Stimulated activated CD4-positive, alpha-beta T cell treated with anti-CD3 and anti-CD28 coated beads, TNF-alpha, amount 100 ng/mL, for 1 hour (primary cell): ENCODE measurements around the gene FOXL3.
A peak's percentile ranks its signal among the peaks of the same experiment; 100 is the strongest.

Source experiments
- DNase-seq, 3 donors: peaks; one replicate each; pipeline ENCODE4 v3.0.0-alpha.2; 2020; ENCODE audit warnings: low read depth in 3 of 3, low spot score in 1 of 3

The FOXL3 gene

DNA sequence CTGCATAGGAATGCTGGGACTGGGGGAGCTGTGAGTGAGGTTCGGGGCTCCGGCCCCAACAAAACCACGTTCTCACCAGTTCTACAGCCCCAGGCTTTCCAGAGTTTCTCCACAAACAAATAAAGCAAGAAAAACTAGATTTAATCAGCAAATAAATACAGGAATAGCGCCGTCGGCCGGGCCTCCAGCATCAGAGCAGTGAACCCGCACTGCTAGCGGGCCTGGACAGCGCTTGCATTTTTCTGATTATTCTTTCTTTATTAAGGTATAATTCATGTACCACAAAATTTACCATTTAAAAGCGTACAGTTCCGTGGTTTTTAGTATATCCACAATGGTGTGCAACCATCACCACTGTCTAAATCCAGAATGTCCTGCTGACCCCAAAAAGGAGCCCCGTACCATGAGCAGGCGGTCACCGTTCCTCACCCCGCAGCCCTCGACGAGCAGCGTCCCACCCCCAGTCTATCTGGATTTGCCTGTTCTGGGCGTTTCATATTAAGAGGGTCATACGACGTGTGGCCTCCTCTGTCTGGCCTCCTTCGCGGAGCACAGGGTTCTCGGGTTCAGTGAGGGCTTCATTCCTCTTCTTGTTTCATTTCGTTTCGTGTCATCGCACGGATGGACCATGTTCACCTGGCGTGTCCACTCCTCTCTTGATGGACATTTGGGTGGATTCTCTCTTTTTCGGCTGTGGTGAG is 35.5 kb upstream of the FOXL3 start:
- no peak for DNase-seq

DNA sequence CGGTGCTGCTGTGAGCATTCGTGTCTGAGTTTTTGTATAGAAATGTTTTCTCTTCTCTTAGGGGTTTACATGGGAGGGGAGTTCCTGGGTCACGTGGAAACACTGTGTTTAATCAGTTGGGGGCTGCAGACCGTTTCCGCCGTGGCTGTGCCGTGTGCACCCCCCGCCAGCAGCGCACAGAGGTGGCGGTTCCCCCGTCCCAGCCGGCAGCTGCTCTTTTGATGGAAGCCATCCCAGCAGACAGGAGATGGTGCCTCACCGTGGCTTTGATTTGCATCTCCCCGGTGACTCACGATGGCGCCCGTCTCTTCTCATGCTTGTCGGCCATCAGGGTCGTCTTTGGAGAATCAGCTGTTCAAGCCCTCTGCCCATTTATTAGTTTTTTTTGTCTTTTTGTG is 34.9 kb upstream of the FOXL3 start:
- DNase-seq: no peak

DNA sequence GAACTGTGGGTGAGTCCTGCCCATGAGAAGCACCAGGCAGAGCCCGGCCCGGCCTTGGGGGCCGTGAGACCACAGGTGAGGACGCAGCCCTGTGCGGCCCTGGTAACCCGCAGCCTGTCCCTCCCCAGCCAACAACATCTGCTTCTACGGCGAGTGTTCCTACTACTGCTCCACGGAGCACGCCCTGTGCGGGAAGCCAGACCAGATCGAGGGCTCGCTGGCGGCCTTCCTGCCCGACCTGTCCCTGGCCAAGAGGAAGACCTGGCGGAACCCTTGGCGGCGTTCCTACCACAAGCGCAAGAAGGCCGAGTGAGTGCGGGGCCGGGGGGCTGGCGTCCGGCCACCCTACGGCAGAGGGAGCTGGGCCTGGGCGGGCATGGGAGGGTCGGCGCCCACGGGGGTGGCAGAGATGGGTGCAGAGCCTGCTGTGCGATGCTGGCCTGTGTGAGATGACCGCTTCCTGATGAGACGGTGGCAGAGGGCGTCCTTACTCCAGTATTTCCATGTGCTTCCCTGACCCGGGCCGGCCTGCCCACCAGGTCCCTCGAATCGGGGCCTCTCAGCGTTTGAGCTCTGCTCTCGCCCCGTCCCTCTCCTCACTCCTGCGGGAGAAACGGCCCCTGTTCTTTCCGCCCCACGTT is 34.1 kb upstream of the FOXL3 start:
- no peak for DNase-seq

DNA sequence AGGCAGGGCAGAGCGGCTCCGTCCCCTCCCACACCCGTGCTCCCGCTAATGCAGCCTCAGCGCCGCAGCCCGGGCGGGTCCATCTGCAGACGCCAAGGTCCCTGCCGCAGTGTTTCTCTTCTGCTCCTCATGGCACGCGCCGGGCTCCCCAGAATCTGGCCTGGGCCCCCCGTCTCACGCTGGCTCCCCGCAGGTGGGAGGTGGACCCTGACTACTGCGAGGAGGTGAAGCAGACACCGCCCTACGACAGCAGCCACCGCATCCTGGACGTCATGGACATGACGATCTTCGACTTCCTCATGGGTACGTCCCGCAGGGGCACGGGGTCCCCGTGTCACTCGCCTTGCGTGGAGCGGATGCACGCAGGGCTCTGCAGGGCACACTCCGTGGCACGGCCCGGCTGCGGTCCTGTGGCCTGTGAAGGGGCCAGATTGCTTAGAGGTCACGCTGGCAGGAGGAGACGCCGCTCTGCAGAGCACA is 33.5 kb upstream of the FOXL3 start:
- no peak for DNase-seq

DNA sequence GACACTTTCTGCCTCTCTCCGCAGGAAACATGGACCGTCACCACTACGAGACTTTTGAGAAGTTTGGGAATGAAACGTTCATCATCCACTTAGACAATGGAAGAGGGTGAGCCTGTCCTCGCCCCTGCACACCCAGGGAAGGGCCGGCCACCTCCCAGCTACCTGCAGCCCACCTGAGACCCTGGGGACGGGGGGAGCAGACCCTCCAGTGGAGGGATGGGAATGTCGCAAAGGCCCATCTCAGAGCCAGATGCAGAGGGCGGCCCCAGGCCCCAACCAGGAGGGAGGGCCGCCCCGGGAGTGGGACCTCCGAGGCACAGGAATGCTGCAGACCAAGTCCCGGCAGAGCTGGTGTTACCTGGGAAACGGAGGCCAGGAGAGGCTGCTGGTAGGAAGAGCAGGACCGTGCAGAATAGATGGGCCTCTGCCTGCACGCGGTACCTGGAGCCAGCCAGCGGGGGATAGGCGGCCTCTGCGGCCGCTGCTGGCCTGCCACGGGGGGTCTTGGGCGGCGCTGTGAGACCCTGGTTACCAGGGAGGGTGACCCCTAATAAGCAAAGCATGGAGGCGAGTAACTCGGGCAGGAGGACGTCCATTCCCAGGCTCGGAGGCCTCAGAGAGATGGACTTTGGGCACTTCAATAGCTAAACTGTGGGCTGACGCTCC is 32.9 kb upstream of the FOXL3 start:
- no peak for DNase-seq

DNA sequence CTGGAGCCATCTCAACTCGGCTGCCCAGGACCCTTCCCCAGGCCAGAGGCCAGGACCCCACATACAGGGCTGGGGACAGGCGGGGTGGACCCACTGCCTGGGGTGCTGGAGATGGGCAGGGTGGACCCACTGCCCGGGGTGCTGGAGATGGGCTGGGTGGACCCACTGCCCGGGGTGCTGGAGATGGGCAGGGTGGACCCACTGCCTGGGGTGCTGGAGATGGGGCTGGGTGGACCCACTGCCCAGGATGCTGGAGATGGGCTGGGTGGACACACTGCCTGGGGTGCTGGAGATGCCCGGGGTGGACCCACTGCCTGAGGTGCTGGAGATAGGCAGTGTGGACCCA is 32.4 kb upstream of the FOXL3 start:
- no peak for DNase-seq

DNA sequence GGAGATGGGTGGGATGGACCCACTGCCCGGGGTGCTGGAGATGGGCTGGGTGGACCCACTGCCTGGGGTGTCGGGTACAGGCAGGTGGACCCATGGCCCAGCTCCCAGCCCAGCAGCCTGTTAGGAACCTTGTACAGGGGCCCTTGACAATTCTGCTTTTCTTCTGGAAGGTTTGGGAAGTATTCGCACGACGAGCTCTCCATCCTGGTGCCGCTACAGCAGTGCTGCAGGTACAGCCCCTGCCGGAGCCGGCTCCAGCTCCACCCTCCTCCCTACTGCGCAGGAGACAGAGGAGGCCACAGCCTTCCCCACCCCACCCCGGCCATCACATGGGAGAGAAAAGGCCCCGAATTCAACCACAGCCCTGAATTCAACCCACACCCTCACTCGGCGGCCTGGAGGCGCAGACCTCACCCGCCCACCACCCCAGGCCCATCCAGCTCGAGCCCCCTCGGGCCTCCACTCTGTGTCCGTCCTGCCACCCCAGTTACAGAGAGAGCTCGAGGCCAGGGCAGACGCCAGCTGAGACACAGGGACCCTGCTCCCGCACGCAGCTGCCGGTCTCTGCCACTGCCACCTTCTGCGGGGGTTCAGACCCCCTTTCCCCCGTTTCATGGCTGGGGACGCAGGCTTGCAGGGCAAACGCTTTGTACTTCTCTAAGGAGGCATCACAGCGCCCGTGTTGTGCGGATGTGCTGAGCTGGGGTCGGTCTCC is 31.3 kb upstream of the FOXL3 start:
- no peak for DNase-seq

DNA sequence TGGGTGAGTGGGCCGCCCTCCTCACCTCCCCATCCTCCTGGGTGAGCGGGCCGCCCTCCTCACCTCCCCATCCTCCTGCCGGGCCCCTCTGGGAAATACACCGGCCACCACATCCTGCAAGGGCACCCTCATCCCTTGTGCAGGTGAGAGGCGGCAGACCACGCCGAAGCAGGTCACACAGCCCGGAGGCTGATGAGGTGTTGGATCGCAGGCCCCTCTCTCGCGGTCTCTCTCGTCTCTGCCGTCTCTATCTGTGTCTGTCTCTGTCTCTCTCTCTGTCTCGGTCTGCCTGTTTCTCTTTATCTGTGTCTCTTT is 30.8 kb upstream of the FOXL3 start:
- no peak for DNase-seq

DNA sequence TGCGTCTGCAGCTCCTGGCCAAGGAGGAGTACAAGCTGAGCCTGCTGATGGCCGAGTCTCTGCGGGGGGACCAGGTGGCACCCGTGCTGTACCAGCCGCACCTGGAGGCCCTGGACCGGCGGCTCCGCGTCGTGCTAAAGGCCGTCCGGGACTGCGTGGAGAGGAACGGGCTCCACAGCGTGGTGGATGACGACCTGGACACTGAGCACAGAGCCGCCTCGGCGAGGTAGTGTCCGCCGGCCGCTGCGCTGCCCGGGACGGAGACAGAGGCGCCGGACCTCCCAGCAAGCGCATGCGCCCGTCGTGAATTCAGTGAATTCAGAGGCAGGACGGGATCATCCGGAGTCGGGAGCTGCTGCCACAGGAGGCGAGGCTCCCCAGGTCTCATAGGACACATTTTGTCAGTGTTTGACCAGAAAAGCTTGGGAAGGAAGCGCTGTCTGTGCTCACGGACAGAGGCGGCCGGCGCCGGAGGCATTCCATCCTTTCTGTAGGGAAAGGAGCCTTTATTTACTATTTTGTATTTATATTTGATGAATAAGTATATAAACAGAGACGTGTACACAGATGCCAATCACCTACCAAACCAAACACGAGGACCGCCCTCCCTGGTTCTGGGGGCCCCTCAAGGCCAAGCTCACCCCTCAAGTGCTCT is 30.1 kb upstream of the FOXL3 start:
- DNase-seq: no peak

DNA sequence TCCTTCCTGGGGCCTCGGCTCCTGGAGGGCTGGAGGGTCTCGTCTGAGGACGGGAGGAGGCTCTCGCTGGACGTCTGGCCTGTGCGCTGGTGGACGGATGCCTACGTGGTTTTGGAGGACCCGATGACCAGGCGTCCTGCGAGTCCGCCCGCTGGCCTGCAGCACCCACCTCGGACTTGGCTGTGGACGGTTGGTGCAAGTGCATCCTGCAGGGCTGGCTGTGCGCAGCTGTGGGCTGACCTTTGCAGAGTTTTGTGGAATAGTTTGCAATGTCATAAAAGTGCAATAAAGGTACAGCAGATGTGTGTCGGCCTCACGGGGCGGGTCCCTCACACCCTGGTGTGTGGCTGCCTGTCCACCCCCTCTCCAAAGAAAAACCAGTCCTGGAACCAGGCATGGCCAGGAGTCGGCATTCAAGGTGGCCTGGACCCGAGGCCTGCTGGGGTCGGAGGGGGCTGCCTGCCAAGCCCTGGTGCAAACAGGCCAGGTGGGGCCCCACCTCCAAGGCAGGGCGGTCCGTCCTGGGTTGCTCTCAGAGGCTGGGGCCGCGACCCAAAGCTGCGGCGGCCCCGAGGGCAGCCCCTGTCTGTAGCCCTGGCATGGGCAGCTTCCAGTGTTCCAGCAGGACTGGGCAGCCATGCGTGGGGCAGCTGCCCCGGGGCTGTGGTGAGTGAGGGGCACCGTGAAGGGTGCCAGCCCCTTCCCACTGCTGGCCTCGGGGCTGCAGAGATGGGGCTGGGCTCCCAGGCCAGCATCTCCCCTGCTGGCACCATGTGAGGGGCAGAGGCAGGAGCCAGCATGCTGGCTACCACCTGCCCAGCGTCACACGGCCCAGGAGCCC is 29.3 kb upstream of the FOXL3 start:
- no peak for DNase-seq

DNA sequence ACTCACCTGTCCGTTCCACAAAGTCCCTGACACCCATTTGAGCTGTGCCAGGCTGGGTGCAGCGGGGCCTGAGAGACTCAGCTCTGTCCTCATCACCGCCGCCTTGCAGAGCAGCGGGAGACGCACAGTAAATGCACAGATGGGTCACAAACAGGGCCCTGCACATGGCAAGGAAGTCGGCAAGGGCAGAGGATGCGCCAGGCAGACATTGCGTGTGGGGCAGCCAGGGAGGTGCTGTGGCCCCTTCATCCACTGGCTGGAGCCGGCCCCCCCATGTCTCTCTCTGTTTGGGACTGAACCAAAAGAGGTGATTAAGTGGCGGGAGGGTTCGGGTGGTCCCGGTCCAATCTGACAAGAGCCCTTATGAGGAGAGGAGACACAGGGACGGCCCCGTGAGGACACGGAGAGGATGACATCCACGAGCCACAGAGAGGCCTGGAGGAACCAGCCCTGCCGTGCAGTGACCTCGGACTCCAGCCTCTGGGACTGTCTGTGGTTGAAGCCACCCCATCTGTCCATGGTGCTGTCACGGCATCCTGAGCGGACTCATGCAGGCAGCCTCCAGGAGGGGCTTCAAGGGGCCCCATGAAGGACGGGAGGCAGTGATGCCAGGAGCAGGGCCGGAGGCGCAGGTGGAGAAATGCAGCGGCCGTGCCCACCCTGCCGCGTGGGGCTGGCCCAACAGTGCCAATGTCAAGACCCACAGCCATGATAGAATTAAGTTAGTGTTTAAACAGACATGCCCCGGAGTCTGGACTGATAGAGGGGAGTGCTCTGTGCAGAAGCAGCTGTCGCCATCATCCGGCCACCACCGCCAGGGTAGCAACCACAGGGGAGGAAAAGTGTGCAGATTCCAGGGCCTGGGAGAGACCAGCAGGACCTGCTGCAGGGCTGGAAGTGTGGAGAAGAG is 28.4 kb upstream of the FOXL3 start:
- no peak for DNase-seq

DNA sequence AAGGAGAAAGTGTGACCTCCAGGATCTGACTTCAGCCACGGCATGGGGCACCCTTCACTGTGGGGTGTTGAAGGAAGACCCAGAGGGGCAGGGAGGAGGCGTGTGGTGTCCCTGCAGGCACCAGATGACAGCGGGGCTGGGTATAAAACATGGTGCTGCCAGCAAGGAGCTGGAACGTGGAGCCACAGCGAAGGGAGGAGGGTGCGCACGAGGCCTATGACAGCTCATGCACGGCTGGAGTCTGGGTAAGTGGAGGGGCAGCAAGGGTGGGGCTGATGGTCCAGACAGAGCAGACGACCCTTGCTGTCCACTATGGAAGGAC is 27.8 kb upstream of the FOXL3 start:
- no peak for DNase-seq

DNA sequence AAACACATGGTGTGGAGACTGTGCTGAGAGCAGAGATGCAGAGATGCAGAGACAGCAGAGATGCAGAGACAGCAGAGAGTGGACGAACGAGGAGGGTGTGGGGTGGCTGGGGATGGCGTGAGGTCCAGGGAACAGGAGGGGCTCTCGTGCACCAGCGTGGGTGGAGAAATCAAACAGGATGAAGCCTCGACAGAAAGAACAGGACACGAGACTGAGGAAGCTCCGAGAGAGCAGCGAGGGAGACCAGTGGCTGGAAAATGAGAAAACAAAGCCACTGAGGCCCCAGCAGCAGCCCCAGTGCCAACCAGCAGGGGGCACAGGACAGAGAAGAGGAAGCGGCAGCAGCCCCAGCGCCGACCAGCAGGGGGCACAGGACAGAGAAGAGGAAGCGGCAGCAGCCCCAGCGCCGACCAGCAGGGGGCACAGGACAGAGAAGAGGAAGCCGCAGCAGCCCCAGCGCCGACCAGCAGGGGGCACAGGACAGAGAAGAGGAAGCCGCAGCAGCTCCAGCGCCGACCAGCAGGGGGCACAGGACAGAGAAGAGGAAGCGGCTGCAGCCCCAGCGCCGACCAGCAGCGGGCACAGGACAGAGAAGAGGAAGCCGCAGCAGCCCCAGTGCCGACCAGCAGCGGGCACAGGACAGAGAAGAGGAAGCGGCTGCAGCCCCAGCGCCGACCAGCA is 27.2 kb upstream of the FOXL3 start:
- peak in 1 of 3 donors; percentile 65 for DNase-seq

DNA sequence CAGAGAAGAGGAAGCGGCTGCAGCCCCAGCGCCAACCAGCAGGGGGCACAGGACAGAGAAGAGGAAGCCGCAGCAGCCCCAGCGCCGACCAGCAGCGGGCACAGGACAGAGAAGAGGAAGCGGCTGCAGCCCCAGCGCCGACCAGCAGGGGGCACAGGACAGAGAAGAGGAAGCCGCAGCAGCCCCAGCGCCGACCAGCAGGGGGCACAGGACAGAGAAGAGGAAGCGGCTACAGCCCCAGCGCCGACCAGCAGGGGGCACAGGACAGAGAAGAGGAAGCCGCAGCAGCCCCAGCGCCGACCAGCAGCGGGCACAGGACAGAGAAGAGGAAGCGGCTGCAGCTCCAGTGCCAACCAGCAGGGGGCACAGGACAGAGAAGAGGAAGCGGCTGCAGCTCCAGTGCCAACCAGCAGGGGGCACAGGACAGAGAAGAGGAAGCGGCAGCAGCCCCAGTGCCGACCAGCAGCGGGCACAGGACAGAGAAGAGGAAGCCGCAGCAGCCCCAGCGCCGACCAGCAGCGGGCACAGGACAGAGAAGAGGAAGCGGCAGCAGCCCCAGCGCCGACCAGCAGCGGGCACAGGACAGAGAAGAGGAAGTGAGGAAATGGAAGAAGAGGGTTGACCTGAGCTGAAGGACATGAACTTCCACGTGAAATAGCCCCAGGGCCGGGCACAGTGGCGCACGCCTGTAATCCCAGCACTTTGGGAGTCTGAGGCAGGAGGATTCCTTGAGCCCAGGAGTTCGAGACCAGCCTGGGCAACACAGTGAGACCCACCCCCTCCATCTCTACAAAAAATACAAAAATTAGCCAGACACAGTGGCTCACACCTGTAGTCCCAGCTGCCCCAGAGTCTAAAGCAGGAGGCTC is 26.3 kb upstream of the FOXL3 start:
- DNase-seq: peak in 2 of 3 donors; percentile 4 to 7

DNA sequence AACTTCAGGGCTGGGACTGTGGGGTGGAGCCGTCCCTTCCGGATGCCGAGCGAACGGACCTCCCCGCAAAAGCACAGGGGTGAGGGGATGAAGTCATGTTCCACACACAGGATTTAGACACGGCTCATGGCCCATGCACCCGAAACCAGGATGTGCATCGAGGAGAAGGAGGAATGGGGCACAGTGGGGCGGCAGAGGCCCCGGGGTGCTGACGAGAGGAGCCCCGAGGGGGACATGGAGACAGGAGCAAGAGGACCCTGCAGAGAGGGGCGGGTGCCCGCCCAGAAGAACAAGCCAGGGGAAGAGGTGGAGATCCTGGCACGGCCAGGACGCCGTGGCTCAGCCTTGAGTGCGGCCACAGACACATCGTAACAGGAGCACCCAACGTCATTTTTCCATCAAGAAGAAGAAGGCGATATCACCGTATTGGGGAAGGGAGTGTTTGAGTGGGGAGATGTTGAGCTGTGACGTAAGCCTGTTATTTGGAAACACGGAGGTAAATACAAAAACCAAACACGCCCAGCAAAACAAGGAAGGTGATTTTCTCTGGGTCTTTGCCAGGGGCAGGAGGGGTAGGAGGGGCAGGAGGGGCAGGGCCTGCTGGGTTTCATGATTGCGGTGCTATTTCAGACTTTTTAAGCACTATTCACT is 25.3 kb upstream of the FOXL3 start:
- DNase-seq: no peak

DNA sequence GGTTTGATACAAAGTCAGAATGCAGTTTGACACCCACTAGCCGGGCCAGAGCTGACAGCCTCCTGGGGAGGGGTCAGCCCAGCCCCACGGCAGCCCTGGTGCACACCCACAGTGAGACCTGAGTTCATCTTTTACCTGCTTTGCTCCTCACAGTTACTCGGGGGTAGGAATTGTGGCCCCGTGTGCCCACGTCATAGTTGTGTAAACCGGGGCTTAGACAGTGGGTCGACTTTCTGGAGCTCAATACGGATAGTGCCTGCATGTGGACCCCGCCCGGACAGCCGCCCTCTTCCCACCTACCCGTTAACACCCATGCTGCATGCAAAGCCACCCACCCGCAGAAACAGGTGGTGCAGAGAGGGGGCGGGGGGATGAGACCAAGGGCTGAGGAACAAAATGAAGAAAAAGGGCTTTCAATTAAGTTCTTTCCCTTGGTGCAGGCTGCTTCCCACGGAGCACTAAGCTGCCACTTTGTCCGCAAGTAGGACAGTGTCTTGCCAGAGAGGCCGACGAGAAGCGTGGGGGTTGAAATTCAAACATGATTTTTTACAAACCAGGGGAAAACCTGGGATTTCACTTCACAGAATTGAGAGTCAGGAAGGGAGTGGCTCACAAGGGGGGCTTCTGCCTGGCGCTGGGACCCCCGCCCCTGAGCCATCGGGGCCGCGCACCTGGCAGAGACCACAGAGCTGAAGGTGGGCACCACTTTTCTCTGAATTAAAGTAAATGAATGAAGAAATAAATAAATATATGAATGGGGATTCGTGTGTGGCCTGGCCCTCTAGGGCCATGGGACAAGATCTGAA is 24.6 kb upstream of the FOXL3 start:
- DNase-seq: no peak
